Nephron progenitor cell (in vitro differentiated cells): ENCODE measurements around the gene SLC35F3.

Experiments used
- DNase-seq: peaks from one replicate; pipeline ENCODE4 v3.0.0; 2021
- H3K27ac Mint-ChIP-seq: 2 replicates; pipeline ENCODE4 v1.8.0; 2021; ENCODE audit warnings: mild to moderate bottlenecking, moderate library complexity, mixed read lengths
- H3K27me3 Mint-ChIP-seq: 2 replicates; pipeline ENCODE4 v1.8.0; 2021; ENCODE audit warnings: mild to moderate bottlenecking, low read depth, mixed read lengths; ENCODE audit not compliant: poor library complexity
- H3K36me3 Mint-ChIP-seq: 2 replicates; pipeline ENCODE4 v1.8.0; 2021; ENCODE audit warnings: low read depth, mixed read lengths
- H3K4me1 Mint-ChIP-seq: 2 replicates; pipeline ENCODE4 v1.8.0; 2021; ENCODE audit warnings: mixed read lengths
- H3K4me3 Mint-ChIP-seq: 2 replicates; pipeline ENCODE4 v1.8.0; 2021; ENCODE audit warnings: mild to moderate bottlenecking, moderate library complexity, mixed read lengths
- H3K9me3 Mint-ChIP-seq: 2 replicates; pipeline ENCODE4 v1.8.0; 2021; ENCODE audit warnings: mild to moderate bottlenecking, moderate library complexity, mixed read lengths
- CTCF ChIP-seq: fragments of 200-600 bp; sonication (generic); IDR thresholded peaks from 2 replicates; pipeline ENCODE4 v1.5.0; 2021; ENCODE audit warnings: antibody characterized with exemption

SLC35F3 gene

GRCh38 chr1:234141006-234141405 is 236.5 kb downstream of the SLC35F3 start:
- H3K27me3 Mint-ChIP-seq = peaks cover 15% of the 10 kb centered on the region
- no peak for DNase-seq
- H3K4me1 Mint-ChIP-seq = no peaks in the 10 kb centered on the region
- no peak overlapping the region for H3K27ac Mint-ChIP-seq
- peaks cover 5% of the 10 kb centered on the region for H3K9me3 Mint-ChIP-seq
- H3K36me3 Mint-ChIP-seq = no peaks in the 10 kb centered on the region
- H3K4me3 Mint-ChIP-seq = no peak overlapping the region
- TF ChIP-seq CTCF = no peak

- Mint-ChIP-seq H3K27me3 (peaks cover 8% of the 10 kb centered on the region), H3K36me3 (no peaks in the 10 kb centered on the region), H3K27ac (no peak overlapping the region), H3K9me3 (peaks cover 19% of the 10 kb centered on the region), H3K4me1 (no peaks in the 10 kb centered on the region), H3K4me3 (no peak overlapping the region)
- DNase-seq = no peak
- TF ChIP-seq CTCF = no peak
Measured at GRCh38 chr1:234143681-234144080, 239.2 kb downstream of the SLC35F3 start.

GRCh38 chr1:234144901-234145300 is 240.4 kb downstream of the SLC35F3 start:
- TF ChIP-seq CTCF = no peak

GRCh38 chr1:234148350-234148749 is 243.9 kb downstream of the SLC35F3 start:
- no peak for DNase-seq
- H3K4me1 Mint-ChIP-seq = no peaks in the 10 kb centered on the region
- H3K27me3 Mint-ChIP-seq = peaks cover 6% of the 10 kb centered on the region
- H3K9me3 Mint-ChIP-seq = peaks cover 19% of the 10 kb centered on the region
- H3K36me3 Mint-ChIP-seq = no peaks in the 10 kb centered on the region
- TF ChIP-seq CTCF = no peak
- no peak overlapping the region for H3K4me3 Mint-ChIP-seq
- no peak overlapping the region for H3K27ac Mint-ChIP-seq

More at GRCh38 chr1:234144901-234145300, 240.4 kb downstream of the SLC35F3 start:
- peaks cover 6% of the 10 kb centered on the region for H3K27me3 Mint-ChIP-seq
- no peak for DNase-seq
- H3K4me1 Mint-ChIP-seq = no peaks in the 10 kb centered on the region
- H3K4me3 Mint-ChIP-seq = no peak overlapping the region
- H3K36me3 Mint-ChIP-seq = no peaks in the 10 kb centered on the region
- peaks cover 19% of the 10 kb centered on the region for H3K9me3 Mint-ChIP-seq
- no peak overlapping the region for H3K27ac Mint-ChIP-seq

- Mint-ChIP-seq H3K4me3 (no peak overlapping the region), H3K27me3 (peaks cover 6% of the 10 kb centered on the region), H3K36me3 (no peaks in the 10 kb centered on the region)
Measured at GRCh38 chr1:234148816-234149215, 244.3 kb downstream of the SLC35F3 start.

More at GRCh38 chr1:234148816-234149215, 244.3 kb downstream of the SLC35F3 start:
- no peak overlapping the region for H3K27ac Mint-ChIP-seq
- TF ChIP-seq CTCF = no peak
- no peak for DNase-seq
- peaks cover 15% of the 10 kb centered on the region for H3K9me3 Mint-ChIP-seq
- no peaks in the 10 kb centered on the region for H3K4me1 Mint-ChIP-seq
